ENCODE results near the gene FSD1L. TPM values are rescaled to one million over a fixed set of nuclear protein-coding genes. Genes with fewer than 3 reads are reported as not detected.

The FSD1L gene
- total RNA-seq, 1 experiment from 2014 or later = 5.5 TPM

DNA sequence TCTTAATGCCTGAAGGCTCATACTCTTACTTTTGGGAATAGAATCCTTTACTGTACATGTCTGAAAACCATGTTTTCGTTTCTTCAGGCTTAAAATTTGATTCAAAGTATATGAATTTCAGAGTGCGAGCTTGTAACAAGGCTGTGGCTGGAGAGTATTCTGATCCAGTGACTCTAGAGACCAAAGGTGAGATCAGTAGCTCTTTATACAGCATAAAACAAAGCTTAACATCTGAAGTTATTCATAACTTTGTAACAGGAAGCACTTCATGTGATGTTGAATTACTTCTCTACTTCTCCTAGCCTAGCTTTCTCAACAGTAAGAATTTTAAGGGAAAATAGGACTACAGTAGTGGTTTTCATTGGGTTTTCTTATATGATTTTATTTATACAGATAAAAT, 60.7 kb downstream of the FSD1L start:
- Histone ChIP-seq H3K9me3 (ENCODE audit: control insufficient read depth, low read depth, low read length) (no peaks in the 10 kb centered on the region), H3K18ac (ENCODE audit: insufficient read length, low read depth, low read length) (no peak overlapping the region), H4K20me1 (ENCODE audit: control insufficient read depth, insufficient read depth, insufficient read length) (no peaks in the 10 kb centered on the region), H2BK5ac (ENCODE audit: insufficient read length, low read length) (no peak overlapping the region), H3K4me1 (ENCODE audit: insufficient read depth, low read length) (no peaks in the 10 kb centered on the region), H3K27me3 (ENCODE audit: insufficient read depth, low read length) (no peaks in the 10 kb centered on the region), H3K56ac (ENCODE audit: insufficient read length, low read depth, low read length) (no peak overlapping the region), H3K79me1 (ENCODE audit: insufficient read depth, low read depth, low read length, poor library complexity, severe bottlenecking) (no peaks in the 10 kb centered on the region), H3K4me2 (ENCODE audit: insufficient read depth, insufficient read length, low read length) (no peak overlapping the region), H3K23me2 (ENCODE audit: insufficient read length, low read depth, low read length, poor library complexity, severe bottlenecking) (no peaks in the 10 kb centered on the region), H2BK12ac (ENCODE audit: insufficient read length, low read depth, low read length) (no peak overlapping the region), H3K79me2 (ENCODE audit: insufficient read depth, low read length) (no peaks in the 10 kb centered on the region), H3K23ac (ENCODE audit: insufficient read length, low read depth, low read length) (no peak overlapping the region), H3K27ac (ENCODE audit: insufficient read length, low read depth, low read length) (no peak overlapping the region), H3K4ac (ENCODE audit: low read depth, low read length) (no peak overlapping the region), H2BK20ac (ENCODE audit: low read depth, low read length, poor library complexity, severe bottlenecking) (no peak overlapping the region), H2BK120ac (ENCODE audit: low read depth, low read length, poor library complexity, severe bottlenecking) (no peak overlapping the region), H3K14ac (ENCODE audit: insufficient read depth, low read length) (no peak overlapping the region), H3K9ac (ENCODE audit: extremely low read depth, insufficient read length, low read length) (no peak overlapping the region), H2AFZ (ENCODE audit: low read length) (no peak overlapping the region), H4K8ac (replicated peaks; ENCODE audit: insufficient read length, low read depth, low read length) (no peak overlapping the region), H4K91ac (ENCODE audit: insufficient read length, low read depth, low read length) (no peak overlapping the region), H2BK15ac (ENCODE audit: low read depth, low read length) (no peak overlapping the region), H2AK5ac (ENCODE audit: insufficient read length, low read length) (no peak overlapping the region), H3T11ph (ENCODE audit: low read length) (no peak overlapping the region), H4K5ac (ENCODE audit: insufficient read length, low read depth, low read length) (no peak overlapping the region)
- Mint-ChIP-seq H3K27me3 (ENCODE audit: low read depth) (no peaks in the 10 kb centered on the region), H3K4me1 (peaks cover 5 to 8% of the 10 kb centered on the region in 2 experiments), H3K4me3 (no peak overlapping the region), H3K9me3 (no peaks in the 10 kb centered on the region), H3K36me3 (ENCODE audit: insufficient read depth in 1 of 3, low read depth in 3 of 3) (no peaks in the 10 kb centered on the region; a peak in 1 of 7 replicates), H3K27ac (no peak overlapping the region)
- TF ChIP-seq, protein P1, sequence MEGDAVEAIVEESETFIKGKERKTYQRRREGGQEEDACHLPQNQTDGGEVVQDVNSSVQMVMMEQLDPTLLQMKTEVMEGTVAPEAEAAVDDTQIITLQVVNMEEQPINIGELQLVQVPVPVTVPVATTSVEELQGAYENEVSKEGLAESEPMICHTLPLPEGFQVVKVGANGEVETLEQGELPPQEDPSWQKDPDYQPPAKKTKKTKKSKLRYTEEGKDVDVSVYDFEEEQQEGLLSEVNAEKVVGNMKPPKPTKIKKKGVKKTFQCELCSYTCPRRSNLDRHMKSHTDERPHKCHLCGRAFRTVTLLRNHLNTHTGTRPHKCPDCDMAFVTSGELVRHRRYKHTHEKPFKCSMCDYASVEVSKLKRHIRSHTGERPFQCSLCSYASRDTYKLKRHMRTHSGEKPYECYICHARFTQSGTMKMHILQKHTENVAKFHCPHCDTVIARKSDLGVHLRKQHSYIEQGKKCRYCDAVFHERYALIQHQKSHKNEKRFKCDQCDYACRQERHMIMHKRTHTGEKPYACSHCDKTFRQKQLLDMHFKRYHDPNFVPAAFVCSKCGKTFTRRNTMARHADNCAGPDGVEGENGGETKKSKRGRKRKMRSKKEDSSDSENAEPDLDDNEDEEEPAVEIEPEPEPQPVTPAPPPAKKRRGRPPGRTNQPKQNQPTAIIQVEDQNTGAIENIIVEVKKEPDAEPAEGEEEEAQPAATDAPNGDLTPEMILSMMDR (conservative IDR thresholded peaks at IDR 0.05) = no peak
- no peak for DNase-seq
- no CpG with 5 or more reads among the region's 2 CpGs for WGBS (ENCODE audit: extremely low coverage, insufficient read length, low lambda C conversion rate)

Measured in H9 (cell line).